GM12873 (cell line): ENCODE data around the gene ABTB1.

ENCODE experiments used
- CTCF ChIP-seq: IDR thresholded peaks from 2 replicates; pipeline ENCODE4 v1.5.1; 2012; ENCODE audit warnings: low read depth, mild to moderate bottlenecking, moderate library complexity, low read length, control low read depth; ENCODE audit not compliant: insufficient read depth; ENCODE audit errors: missing control alignments

Gene ABTB1

GRCh38 chr3:127698691-127699415, 26.1 kb downstream of the ABTB1 start:
- TF ChIP-seq CTCF: no peak

DNA sequence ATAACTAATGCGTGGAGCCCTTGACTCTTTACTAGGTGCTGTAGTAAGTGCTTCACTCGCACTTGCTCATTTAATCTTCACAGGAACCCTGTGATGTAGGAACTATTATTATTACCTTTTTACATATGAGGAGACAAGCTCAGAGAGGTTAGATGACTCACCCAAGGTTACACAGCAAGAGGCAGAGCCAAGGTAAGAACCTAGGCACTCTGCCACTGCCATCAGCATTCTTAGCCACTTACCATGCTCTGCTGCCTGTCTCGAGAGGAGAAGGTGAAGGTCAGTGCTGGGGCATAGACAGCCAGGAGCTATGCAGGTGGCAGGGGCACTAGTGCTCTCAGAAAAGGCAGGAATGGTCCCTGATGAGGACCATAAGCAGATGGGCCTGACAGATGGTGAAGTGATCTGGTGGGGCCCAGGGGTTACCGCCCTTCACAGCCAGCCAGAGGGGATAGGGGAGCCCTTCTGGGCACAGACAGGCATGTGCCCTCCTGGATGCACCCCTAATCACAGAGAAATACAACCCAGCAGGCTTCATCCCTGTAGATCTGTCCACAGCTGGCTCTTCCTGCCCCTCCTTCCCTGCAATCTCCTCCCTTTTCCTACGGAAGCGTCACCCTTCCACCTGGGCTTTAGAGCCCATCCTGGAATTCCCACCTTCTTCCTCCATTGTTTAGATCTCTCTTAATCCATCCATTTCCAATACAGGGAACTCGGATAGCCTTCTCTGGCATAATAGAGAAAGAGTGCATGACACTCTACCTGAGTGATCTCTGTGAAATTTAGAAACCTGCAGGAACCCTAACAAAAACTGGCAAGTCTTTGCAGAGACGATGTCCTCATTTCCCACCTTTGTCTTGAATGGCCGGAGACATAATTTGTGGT, 26.9 kb downstream of the ABTB1 start:
- TF ChIP-seq CTCF: no peak

DNA sequence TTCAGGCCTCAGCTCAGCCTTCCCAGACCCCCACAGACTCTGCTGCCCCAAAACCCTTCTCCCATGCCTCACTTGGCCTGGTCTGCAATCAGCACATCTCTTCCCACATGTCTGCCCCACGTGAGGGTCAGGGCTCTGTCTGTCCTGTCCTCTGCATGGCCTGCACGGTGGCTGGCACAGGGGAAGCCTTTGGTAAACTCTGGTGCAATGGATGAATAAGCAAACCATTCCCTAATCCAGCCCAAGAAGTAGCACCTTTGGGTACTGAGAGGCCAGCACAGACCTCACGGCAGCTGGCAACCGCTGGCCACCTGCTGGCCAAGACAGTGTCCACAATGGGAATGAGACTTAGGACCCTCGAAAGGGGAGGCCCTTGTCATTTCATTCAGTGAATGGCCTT, 27.7 kb downstream of the ABTB1 start:
- TF ChIP-seq CTCF: no peak

DNA sequence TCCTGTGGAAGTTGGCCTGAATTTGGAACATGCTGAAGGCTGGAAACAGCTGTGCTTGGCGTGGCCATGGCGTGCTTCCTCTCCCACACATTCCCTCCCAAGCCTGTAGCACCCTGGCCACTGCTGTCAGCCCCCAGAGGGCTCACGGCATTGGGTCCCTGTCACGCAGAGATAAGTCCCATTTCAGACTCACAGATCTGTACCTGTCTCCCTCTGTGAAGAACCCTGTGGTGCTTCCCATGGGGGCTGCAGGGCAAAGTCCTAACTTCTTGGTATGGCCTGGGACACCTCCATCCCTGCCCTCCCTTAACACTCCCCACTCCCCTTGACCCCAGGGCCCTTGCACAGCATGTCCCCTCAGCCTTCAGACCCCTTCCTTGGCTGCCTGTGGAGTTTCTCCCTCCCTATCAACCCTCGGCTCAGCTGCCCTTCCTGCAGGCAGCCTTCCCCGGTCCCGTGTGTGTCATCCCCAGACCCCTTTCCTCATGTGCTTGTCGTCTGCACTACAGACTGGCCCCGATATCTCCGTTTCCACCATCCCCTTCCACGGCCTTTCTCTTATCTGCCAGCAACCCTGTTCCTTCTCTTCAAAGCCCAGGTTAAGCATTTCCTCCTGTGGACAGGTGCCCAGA, 28.6 kb downstream of the ABTB1 start:
- TF ChIP-seq CTCF: no peak

- no peak for TF ChIP-seq CTCF
Observed at GRCh38 chr3:127702151-127702578, 29.4 kb downstream of the ABTB1 start.

DNA sequence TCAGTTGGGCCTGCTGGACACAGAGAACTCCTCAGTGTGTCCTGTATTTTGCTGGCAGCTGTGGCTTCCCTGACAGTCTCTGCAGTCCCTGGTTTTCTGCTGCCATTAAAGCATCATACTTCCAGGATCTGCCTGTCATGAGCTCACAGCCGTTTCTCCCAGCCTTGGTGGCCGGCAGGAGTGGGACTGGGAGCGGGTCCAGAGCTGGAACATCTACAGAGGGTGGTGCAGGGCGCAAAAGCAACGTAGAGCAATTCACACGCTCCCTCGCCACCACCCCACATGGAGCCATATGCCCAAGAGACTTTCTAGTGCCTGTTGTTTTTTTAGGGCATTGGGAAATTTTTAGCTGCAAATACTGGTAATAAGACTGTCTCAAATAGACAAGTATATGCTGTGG, 33.6 kb downstream of the ABTB1 start:
- no peak for TF ChIP-seq CTCF

GRCh38 chr3:127706785-127707351, 34.1 kb downstream of the ABTB1 start:
- TF ChIP-seq CTCF: no peak
